Limb (tissue), 2 donors: ENCODE data around the gene TSPAN2.
A peak's percentile ranks its signal among the peaks of the same experiment; 100 is the strongest.

Experiments
- DNase-seq, 2 donors: peaks; one replicate each; pipeline ENCODE4 v3.0.0-alpha.2; 2016; ENCODE audit errors: extremely low spot score in 2 of 2

TSPAN2 gene

GRCh38 chr1:115076384-115076915 is 12.9 kb downstream of the TSPAN2 start:
- no peak for DNase-seq

GRCh38 chr1:115074839-115075534 is 14.3 kb downstream of the TSPAN2 start:
- DNase-seq, result no peak

- no peak for DNase-seq
Observed at GRCh38 chr1:115073298-115074087, 15.8 kb downstream of the TSPAN2 start.

- no peak for DNase-seq
Observed at GRCh38 chr1:115071012-115071664, 18.2 kb downstream of the TSPAN2 start.

GRCh38 chr1:115069659-115070308 is 19.5 kb downstream of the TSPAN2 start:
- no peak for DNase-seq

- no peak for DNase-seq
Observed at GRCh38 chr1:115068826-115069585, 20.3 kb downstream of the TSPAN2 start.

- no peak for DNase-seq
Observed at GRCh38 chr1:115067161-115067859, 22.0 kb downstream of the TSPAN2 start.

- no peak for DNase-seq
Observed at GRCh38 chr1:115065021-115065420, 24.3 kb downstream of the TSPAN2 start.

- no peak for DNase-seq
Observed at GRCh38 chr1:115064461-115064860, 24.8 kb downstream of the TSPAN2 start.

GRCh38 chr1:115063228-115063901 is 25.9 kb downstream of the TSPAN2 start:
- DNase-seq, result no peak

GRCh38 chr1:115062542-115063004 is 26.7 kb downstream of the TSPAN2 start:
- no peak for DNase-seq

GRCh38 chr1:115060501-115060900 is 28.8 kb downstream of the TSPAN2 start:
- DNase-seq, result no peak

- no peak for DNase-seq
Observed at GRCh38 chr1:115059316-115059715, 30.0 kb downstream of the TSPAN2 start.

- DNase-seq, result no peak
Observed at GRCh38 chr1:115057661-115058254, 31.5 kb downstream of the TSPAN2 start.

GRCh38 chr1:115056395-115056798 is 32.9 kb downstream of the TSPAN2 start:
- DNase-seq, result peak in 1 of 2 donors; percentile 43

- DNase-seq, result peak; percentile 48 to 56
Observed at GRCh38 chr1:115052454-115053083, 36.7 kb downstream of the TSPAN2 start.

GRCh38 chr1:115051850-115052249 is 37.5 kb downstream of the TSPAN2 start:
- no peak for DNase-seq

GRCh38 chr1:115046751-115047150 is 42.6 kb downstream of the TSPAN2 start:
- no peak for DNase-seq

- DNase-seq, result no peak
Observed at GRCh38 chr1:115041654-115042053, 47.6 kb downstream of the TSPAN2 start.
